T-helper 17 cell (primary cell): ENCODE results near the gene CTAGE6. TPM values are rescaled to one million over a fixed set of nuclear protein-coding genes. Genes with fewer than 3 reads are reported as not detected.

Source experiments
- total RNA-seq, 4 donors: library from RNA in 2 of 4; stranded (reverse) in 2 of 4; gene quantifications; one replicate each; pipeline ENCODE4 v1.2.3 and lab custom pipeline; 2022 to 2026

CTAGE6 gene
- total RNA-seq, 2 donors from 2014 or later = 0.73 to 1.1 TPM

Other genes starting within 250 kb of the CTAGE6 start
- under 1 TPM in 1 of 2 donors, not detected in 1; 0.73 TPM for gene CTAGE15, start 185.9 kb downstream of the CTAGE6 start, total RNA-seq
- 10 to 100 TPM; 23.8 to 27.1 TPM for gene TCAF2, start 136.7 kb downstream of the CTAGE6 start, total RNA-seq
- gene TCAF1, start 144.5 kb upstream of the CTAGE6 start, total RNA-seq = 10 to 100 TPM in 1 of 2 donors, 1 to 10 TPM in 1; 9.5 to 10.9 TPM
- gene OR2F2, start 177.5 kb upstream of the CTAGE6 start, total RNA-seq = not detected
- not detected for gene OR2F1, start 197.1 kb upstream of the CTAGE6 start, total RNA-seq
- gene OR6B1, start 242.6 kb upstream of the CTAGE6 start, total RNA-seq = not detected